Effector CD8-positive, alpha-beta T cell (primary cell): ENCODE results near the gene PLEKHH3.
"Not testable (repeated sequence)": the region's sequence is repeated elsewhere in the genome, so short reads cannot be mapped to it uniquely, and the experiment has no call there.

ENCODE experiments used
- DNase-seq: peaks from one replicate; lab custom pipeline; 2025; lab: John Stamatoyannopoulos, UW

The PLEKHH3 gene

DNA sequence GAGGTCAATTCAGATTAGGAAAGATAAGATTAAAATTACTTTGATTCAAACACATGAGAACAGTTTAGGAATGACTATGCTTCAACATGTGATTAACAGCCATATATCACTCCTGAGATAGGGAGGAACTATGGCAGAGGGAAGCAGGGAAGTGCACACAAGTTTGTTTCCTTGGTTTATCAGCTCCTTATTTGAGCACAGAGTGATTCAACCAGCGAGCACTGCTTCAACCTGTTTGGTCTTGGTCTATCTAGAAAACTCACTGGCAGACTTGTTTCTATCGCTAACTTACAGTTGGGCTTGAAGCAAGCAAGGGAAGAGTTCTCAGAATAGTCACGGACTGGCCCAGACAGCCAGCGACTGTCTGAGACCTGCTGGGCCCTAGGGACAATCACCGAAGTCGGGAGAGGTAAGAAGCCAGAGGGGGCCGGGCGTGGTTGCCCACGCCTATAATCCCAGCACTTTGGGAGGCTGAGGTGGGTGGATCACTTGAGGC lies 43.8 kb downstream of the PLEKHH3 start:
- no peak for DNase-seq

DNA sequence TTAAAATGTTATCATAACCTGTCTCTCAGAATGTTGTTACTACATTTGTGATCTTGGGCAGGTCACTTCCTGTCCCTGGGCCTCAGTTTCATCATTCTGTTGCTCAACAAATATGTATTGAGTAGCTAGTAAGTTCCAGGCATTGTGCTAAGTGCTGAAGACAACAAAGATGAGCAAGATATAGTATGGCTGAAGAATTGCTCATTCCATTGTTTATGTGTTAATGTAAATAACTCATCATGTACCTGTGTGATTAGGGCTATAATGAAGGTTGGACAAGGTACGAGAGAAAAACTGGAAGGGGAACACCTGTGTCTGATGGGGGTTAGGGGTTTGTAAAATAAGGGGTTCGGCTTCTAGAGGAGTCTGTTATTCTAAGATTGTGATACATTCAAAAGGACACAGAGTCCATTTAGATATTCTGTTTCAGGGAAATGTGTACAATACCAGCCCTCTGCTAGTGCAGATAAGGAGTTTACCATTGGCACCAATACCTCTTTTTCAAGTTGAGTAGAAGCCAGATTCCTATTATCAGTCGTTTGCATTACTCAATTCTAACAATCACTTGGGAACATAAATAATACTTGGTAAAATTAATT lies 47.3 kb downstream of the PLEKHH3 start:
- DNase-seq, result no peak

DNA sequence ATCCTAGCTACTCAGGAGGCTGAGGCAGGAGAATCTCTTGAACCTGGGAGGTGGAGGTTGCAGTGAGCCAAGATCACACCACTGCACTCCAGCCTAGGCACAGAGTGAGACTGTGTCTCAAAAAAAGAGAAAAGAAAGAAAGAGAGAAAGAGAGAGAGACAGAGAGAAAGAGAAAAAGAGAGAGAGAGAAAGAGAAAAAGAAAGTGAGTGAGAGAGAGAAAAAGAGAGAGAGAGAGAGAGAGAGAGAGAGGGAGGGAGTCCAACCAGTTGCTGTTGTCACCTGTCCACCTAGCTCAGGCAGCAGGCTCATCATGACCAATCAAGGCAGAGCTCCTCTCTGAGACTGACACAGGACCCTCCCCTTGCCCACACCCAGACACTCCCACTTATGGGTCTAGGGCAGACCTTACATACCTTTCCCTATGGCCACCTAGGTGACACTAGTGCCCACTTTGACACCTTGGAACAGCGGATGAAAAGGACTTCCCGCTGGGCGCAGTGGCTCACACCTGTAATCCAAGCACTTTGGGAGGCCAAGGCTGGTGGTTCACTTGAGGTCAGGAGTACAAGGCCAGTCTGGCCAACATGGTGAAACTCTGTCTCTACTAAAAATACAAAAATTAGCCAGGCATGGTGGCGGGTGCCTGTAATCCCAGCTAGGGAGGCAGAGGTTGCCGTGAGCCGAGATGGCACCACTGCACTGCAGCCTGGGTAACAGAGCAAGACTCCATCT lies 49.6 kb downstream of the PLEKHH3 start:
- DNase-seq, result not testable (repeated sequence)

- no peak for DNase-seq
Measured at GRCh38 chr17:42623732-42624596, 52.8 kb downstream of the PLEKHH3 start.

DNA sequence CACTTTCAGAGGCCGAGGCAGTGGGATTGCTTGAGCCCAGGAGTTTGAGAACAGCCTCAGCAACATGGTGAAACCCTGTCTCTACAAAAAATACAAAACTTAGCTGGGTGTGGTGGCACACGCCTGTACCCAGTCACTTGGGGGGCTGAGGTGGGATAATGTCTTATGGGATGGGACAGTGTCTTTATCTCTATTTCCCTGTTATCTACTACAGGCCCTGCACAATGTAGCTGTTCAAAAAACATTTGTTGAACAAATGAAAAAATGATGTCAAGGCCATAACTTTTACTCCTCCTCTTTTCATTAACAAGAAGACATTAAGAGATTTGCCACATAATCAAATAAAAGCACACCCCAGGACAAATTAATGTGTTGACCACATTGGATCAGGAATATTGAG lies 53.5 kb downstream of the PLEKHH3 start:
- no peak for DNase-seq

GRCh38 chr17:42621987-42622386 lies 54.8 kb downstream of the PLEKHH3 start:
- not testable (repeated sequence) for DNase-seq

DNA sequence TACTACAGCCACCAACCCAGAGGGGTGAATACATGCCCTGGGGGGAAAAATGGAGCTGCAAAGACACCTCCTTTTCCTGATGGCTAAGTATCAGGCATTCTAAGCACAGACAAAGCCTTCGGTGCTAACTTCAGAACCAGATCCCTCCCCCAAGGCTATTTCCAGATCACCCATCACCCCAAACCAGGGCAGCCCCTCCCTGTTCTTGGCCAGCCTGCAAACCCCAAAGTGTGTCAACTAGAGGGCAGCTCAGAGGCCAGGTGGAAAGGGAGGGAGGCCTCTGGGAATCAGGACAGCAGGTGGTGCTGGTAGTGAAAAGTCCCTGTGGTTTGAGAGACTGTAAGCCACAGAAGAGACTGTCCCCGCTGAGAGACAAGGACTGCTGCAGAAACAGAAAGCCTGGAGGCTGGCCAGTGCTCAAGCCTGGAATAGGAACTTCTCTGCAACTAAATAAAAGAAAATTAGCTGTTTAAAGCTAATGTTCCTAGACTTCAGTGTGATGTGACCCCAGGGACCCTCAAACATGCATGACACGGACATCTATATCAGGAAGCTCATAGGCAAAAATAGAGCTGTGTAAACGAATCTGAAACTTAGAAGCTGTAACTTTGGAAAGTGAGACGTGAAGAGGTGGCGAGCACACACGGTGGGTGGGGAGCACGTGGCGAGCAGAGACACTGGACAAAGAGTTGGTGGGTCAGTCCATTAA lies 58.2 kb downstream of the PLEKHH3 start:
- no peak for DNase-seq

DNA sequence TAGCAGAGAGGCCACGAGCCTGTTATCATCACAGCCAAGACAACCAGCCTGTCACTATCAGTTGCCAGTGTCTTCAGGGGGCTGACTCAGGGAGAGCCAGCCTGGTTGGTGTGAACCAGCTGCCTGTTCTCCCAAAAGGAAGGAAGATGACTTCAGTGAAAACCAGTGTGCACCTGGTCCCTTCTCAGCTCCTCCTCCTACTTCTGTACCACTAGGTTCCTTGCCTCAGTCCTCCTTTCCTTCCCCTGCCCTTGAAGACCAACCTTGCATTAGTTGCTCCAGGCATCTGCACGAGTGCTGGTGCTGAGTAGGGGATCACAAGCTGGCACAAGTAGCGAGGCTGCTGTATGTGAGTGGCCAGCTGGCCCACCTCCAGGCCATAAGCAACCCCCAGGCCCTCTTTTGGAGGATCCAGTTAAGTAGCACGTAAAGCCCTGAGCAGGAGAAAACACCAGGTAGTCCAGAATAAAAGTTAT lies 58.8 kb downstream of the PLEKHH3 start:
- DNase-seq, result no peak
